Lower leg skin (tissue), 4 donors: ENCODE results near the gene PRDM16. TPM values are rescaled to one million over a fixed set of nuclear protein-coding genes. Genes with fewer than 3 reads are reported as not detected.

Source experiments
- DNase-seq, 2 donors: peaks; one replicate each; pipeline ENCODE4 v3.0.0-alpha.2; 2019; ENCODE audit warnings: low spot score in 2 of 2
- H3K4me3 ChIP-seq: fragments of 200-600 bp; sonication (generic); 2 replicates; pipeline ENCODE4 v1.5.1; 2017; ENCODE audit warnings: mild to moderate bottlenecking, low read depth; ENCODE audit not compliant: poor library complexity, severe bottlenecking
- CTCF ChIP-seq, 3 donors: fragments of 450-650 bp; IDR thresholded peaks; one replicate each; pipeline ENCODE4 v1.5.1; 2016; ENCODE audit warnings: antibody characterized with exemption in 3 of 3, mild to moderate bottlenecking in 3 of 3, moderate library complexity in 2 of 3
- POLR2A ChIP-seq, 2 donors: fragments of 450-650 bp; IDR thresholded peaks; one replicate each; pipeline ENCODE4 v1.6.1; 2016 to 2017; ENCODE audit warnings: antibody characterized with exemption in 2 of 2, mild to moderate bottlenecking in 1 of 2, moderate library complexity in 1 of 2
- WGBS, 2 donors: methylation state at CpG; one replicate each; pipeline ENCODE4 v1.1.5; 2018; 5-methylcytosine and 5-hydroxymethylcytosine counted together
- intact Hi-C: fragments of 100-400 bp; cut with DNase I; formaldehyde crosslinking; loops from one replicate; pipeline ENCODE4 v1.15.0; 2023; ENCODE audit warnings: low total_unique reads
- total RNA-seq, 4 donors: library from RNA; depleted of rRNA; stranded (reverse); fragments of >200 nt; gene quantifications; one replicate each; pipeline ENCODE4 v1.1.0, GENCODE V29; 2016

The PRDM16 gene
- total RNA-seq, 4 donors from 2014 or later, result 0.08 to 0.91 (median 0.56) TPM; not detected in 1

- no peak for TF ChIP-seq CTCF (IDR thresholded peaks at IDR 0.05)
- TF ChIP-seq POLR2A (IDR thresholded peaks at IDR 0.05), result no peak
- DNase-seq, result no peak
- intact Hi-C loops, result no loop called here
- H3K4me3 ChIP-seq, result no peak overlapping the region
- WGBS, 2 donors, result 49 to 50% methylated on average over 4 to 7 of the region's 10 CpGs
Measured at GRCh38 chr1:3474421-3474820, 405.4 kb downstream of the PRDM16 start.

DNA sequence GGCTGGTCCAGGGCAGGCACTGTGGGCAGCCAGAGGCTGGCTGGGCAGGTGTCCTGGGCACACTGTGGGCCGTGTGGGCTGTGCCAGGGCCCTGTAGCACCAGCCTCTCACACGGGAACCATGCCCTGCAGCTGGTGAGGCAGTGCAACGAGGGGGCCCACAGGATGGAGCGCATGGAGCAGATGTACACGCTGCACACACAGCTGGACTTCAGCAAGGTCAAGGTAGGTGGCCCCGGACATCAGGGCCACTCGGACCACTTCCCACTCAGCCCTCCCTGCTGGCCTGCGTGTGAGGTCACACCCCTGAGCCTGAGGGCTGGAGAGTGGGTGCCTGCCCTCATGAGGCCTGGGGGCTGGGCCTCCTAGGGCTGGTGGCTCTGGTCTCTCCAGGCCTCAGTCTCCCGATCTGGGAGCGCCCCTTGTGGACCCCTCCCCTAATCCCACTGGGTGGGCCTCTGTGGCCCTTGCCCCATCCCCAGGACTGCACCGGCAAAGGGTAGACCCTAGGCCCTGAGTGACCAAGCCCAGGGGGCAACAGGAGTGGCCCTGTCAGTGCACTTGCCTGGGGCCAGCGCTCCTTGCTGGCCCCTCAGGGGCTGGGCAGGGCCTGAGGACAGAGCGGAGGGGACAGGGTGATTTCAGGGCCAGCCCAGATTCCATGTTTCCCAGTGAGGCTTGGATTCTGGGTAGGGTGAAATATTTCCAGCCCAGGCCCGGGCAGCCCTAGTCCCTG lies 407.0 kb downstream of the PRDM16 start:
- no peak overlapping the region for H3K4me3 ChIP-seq
- WGBS, 2 donors, result 77 to 79% methylated on average over 11 to 13 of the region's 14 CpGs
- no peak for DNase-seq
- TF ChIP-seq POLR2A (IDR thresholded peaks at IDR 0.05) (no peak), CTCF (IDR thresholded peaks at IDR 0.05) (no peak)
- intact Hi-C loops, result no loop called here

DNA sequence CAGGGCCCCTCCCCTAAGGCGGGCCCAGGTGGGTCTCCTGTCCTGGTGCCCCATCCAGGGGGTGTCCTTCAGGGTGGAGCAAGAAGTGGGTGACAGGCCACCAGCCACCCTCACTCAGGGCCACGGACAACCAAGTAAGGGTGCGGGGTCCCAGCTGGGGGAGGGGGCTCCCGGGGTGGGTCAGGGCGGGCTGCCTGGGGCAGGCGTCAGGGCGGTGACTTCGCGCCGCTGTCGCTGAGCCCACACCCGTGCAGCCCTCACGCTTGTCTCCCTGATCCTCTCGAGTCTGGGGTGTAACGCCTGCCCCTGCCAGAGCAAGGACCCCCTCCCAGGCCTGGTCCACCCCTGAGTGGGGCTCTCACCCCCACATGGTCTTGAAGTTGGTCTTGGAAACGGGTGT lies 407.7 kb downstream of the PRDM16 start:
- 89 to 93% methylated on average over 11 to 14 of the region's 16 CpGs for WGBS, 2 donors

GRCh38 chr1:3477241-3477995 lies 408.4 kb downstream of the PRDM16 start:
- DNase-seq, result no peak
- no peak overlapping the region for H3K4me3 ChIP-seq
- intact Hi-C loops, result no loop called here
- TF ChIP-seq POLR2A (IDR thresholded peaks at IDR 0.05), result no peak
- no peak for TF ChIP-seq CTCF (IDR thresholded peaks at IDR 0.05)
- 65 to 69% methylated on average over 18 to 26 of the region's 28 CpGs for WGBS, 2 donors

More for the DNA sequence above, 407.7 kb downstream of the PRDM16 start:
- DNase-seq, result no peak
- TF ChIP-seq CTCF (IDR thresholded peaks at IDR 0.05) (no peak), POLR2A (IDR thresholded peaks at IDR 0.05) (no peak)
- intact Hi-C loops, result no loop called here
- no peak overlapping the region for H3K4me3 ChIP-seq

DNA sequence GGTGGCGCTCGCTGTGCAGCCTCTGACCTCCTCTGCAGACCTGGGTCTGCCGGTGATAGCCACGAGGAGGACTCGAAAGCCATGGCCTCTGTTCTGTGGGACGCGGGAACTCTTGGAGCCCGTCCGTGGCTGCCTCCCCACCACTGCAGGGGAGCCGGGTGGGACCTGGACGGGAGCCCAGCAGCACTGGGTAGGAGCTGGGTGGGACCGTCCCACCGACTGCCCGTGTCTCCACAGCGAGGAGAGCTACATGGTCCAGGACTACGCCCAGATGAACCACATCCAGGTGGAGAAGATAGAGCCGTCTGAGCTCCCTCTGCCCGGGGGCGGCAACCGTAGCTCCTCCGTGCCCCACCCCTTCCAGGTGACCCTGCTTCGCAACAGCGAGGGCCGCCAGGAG lies 409.2 kb downstream of the PRDM16 start:
- TF ChIP-seq CTCF (IDR thresholded peaks at IDR 0.05) (no peak), POLR2A (IDR thresholded peaks at IDR 0.05) (no peak)
- no peak overlapping the region for H3K4me3 ChIP-seq
- intact Hi-C loops, result no loop called here
- 58 to 63% methylated on average over 13 to 16 of the region's 24 CpGs for WGBS, 2 donors
- DNase-seq, result no peak
